OCI-LY3 (cell line): Measurements from ENCODE around the gene TJP1.

Source experiments
- EZH2phosphoT487 ChIP-seq: fragments of 200-600 bp; shearing (Covaris generic); IDR thresholded peaks from 2 replicates; pipeline ENCODE4 v1.6.1; 2018; ENCODE audit warnings: antibody characterized with exemption, mixed run types, low read depth
- TF ChIP-seq, protein P1 (sequence below): fragments of 200-600, 300-600 bp; sonication (generic); IDR thresholded peaks from 2 replicates; pipeline ENCODE4 v1.5.1; 2014; ENCODE audit warnings: antibody characterized with exemption, low read length, low read depth

DNA sequence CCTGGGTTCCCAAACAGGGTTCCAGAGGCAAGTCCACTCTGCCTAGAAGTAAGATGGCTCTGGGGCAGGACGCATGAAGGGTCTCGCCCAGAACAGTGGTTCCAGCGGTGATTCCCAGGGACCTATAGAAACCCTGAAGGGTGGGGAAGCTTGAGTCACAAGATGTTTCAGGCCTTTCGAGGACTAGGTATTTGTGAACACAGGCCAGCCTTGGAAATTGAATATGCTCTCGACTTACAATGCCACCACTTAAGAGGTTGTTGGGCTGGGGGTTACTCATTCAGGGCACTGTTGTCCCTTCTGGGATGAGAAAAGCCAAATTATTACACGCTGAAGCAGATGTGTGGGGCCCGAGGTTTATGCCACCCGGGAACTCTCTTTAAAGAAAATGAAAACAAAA, 152.0 kb downstream of the TJP1 start:
- TF ChIP-seq, protein P1, sequence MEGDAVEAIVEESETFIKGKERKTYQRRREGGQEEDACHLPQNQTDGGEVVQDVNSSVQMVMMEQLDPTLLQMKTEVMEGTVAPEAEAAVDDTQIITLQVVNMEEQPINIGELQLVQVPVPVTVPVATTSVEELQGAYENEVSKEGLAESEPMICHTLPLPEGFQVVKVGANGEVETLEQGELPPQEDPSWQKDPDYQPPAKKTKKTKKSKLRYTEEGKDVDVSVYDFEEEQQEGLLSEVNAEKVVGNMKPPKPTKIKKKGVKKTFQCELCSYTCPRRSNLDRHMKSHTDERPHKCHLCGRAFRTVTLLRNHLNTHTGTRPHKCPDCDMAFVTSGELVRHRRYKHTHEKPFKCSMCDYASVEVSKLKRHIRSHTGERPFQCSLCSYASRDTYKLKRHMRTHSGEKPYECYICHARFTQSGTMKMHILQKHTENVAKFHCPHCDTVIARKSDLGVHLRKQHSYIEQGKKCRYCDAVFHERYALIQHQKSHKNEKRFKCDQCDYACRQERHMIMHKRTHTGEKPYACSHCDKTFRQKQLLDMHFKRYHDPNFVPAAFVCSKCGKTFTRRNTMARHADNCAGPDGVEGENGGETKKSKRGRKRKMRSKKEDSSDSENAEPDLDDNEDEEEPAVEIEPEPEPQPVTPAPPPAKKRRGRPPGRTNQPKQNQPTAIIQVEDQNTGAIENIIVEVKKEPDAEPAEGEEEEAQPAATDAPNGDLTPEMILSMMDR = no peak
- TF ChIP-seq EZH2phosphoT487 = no peak
